ENCODE results near the gene GGTLC2.

- TF ChIP-seq CTCF (IDR thresholded peaks at IDR 0.05; ENCODE audit: insufficient read depth, low read length, poor library complexity, severe bottlenecking) = no peak
- TF ChIP-seq EZH2phosphoT487 (conservative IDR thresholded peaks at IDR 0.05; ENCODE audit: low read length) = no peak
These were observed 46.3 kb upstream of the GGTLC2 start for GRCh38 chr22:22598144-22598543.

Measured in SU-DHL-6 (cell line).